22Rv1 (cell line): ENCODE results near the gene MFSD1.

Experiments
- ZFX ChIP-seq: fragments of 450-650 bp; IDR thresholded peaks from 2 replicates; pipeline ENCODE4 v1.6.1; 2017; ENCODE audit warnings: antibody characterized with exemption, borderline replicate concordance
- TF ChIP-seq, protein P1 (sequence below): fragments of 450-650 bp; IDR thresholded peaks from 2 replicates; pipeline ENCODE4 v1.5.1; 2017; ENCODE audit warnings: mild to moderate bottlenecking

DNA sequence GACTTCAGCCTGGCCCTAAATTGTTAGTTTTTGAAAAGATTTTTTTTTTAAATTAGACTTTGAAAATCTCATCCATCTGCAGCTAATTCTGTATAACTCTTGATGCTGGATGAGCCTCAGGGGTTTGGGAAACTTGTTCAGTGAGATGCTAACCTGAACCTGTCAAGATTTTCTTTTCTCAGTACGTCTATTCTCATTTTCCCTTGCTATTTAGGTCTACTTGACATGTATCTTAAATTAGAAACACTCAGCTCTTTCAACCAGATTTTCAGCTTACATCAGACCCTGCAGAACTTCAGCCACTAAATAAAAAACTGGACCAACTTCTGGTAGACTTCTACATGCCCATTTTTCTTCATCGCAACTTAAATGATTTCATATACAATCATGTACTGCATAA is 61.4 kb downstream of the MFSD1 start:
- TF ChIP-seq, protein P1, sequence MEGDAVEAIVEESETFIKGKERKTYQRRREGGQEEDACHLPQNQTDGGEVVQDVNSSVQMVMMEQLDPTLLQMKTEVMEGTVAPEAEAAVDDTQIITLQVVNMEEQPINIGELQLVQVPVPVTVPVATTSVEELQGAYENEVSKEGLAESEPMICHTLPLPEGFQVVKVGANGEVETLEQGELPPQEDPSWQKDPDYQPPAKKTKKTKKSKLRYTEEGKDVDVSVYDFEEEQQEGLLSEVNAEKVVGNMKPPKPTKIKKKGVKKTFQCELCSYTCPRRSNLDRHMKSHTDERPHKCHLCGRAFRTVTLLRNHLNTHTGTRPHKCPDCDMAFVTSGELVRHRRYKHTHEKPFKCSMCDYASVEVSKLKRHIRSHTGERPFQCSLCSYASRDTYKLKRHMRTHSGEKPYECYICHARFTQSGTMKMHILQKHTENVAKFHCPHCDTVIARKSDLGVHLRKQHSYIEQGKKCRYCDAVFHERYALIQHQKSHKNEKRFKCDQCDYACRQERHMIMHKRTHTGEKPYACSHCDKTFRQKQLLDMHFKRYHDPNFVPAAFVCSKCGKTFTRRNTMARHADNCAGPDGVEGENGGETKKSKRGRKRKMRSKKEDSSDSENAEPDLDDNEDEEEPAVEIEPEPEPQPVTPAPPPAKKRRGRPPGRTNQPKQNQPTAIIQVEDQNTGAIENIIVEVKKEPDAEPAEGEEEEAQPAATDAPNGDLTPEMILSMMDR: no peak
- no peak for TF ChIP-seq ZFX
